ENCODE results near the gene FRRS1.
"Not testable (repeated sequence)": the region's sequence is repeated elsewhere in the genome, so short reads cannot be mapped to it uniquely, and the experiment has no call there.

The FRRS1 gene

DNA sequence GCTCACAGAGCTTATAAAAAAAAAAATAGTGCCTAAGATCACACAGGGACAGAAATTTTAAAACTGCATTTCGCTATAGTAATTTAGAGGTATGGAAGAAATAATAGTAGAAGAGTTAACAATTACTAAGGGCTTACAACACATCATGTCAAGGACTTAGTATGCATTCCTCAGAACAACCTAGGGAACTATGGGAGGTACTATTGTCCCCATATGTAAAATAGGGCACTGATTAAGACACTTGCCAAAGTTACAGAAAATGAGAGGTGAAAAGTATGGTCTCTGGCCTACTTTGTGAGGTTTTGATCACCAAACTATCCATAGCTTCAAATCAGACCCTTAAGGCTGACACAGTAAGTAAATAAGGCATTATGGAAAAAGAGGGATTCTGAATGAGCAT lies 4.7 kb downstream of the FRRS1 start:
- no peak overlapping the region for H3K4me3 ChIP-seq (ENCODE audit: low read depth, low read length)
- TF ChIP-seq, protein P1, sequence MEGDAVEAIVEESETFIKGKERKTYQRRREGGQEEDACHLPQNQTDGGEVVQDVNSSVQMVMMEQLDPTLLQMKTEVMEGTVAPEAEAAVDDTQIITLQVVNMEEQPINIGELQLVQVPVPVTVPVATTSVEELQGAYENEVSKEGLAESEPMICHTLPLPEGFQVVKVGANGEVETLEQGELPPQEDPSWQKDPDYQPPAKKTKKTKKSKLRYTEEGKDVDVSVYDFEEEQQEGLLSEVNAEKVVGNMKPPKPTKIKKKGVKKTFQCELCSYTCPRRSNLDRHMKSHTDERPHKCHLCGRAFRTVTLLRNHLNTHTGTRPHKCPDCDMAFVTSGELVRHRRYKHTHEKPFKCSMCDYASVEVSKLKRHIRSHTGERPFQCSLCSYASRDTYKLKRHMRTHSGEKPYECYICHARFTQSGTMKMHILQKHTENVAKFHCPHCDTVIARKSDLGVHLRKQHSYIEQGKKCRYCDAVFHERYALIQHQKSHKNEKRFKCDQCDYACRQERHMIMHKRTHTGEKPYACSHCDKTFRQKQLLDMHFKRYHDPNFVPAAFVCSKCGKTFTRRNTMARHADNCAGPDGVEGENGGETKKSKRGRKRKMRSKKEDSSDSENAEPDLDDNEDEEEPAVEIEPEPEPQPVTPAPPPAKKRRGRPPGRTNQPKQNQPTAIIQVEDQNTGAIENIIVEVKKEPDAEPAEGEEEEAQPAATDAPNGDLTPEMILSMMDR (IDR thresholded peaks at IDR 0.05; ENCODE audit: low read depth, low read length, missing control alignments): no peak
- in situ Hi-C loops (cut with HindIII; ENCODE audit: low sequenced_read_pairs): no loop called here
- DNase-seq (ENCODE audit: low read depth): no peak

DNA sequence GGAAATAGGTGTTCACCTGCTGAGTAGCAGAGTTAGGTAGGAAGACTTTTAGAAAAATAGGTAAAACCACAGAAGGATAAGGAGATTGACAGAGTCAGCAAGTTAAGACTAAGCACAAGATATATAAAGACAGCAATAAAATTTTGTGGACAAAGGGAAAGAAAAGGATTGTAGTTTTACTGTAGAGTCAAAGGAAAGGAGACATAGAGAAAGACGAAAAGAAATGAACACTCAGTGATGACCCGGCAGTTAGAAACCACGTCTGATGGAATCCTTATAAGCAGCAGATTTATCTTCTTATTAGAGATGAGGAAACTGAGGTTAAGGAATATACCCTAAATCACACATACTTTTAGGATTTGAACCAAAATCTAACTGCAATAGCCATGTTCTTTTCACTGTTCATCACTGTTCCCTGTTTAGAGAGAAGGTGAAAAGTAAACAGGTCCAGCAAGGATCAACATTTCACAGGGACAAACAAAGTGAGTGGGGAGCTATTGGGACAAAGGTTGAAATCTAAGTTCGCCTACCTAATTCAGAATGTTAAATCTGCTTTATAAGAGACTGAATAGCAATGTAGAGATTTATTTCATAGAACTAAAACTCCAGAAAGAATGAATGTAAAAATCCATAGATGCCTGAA lies 6.8 kb downstream of the FRRS1 start:
- TF ChIP-seq, protein P1 (IDR thresholded peaks at IDR 0.05; ENCODE audit: low read depth, low read length, missing control alignments): no peak
- in situ Hi-C loops (cut with HindIII; ENCODE audit: low sequenced_read_pairs): no loop called here
- H3K4me3 ChIP-seq (ENCODE audit: low read depth, low read length): no peak overlapping the region
- no peak for DNase-seq (ENCODE audit: low read depth)

DNA sequence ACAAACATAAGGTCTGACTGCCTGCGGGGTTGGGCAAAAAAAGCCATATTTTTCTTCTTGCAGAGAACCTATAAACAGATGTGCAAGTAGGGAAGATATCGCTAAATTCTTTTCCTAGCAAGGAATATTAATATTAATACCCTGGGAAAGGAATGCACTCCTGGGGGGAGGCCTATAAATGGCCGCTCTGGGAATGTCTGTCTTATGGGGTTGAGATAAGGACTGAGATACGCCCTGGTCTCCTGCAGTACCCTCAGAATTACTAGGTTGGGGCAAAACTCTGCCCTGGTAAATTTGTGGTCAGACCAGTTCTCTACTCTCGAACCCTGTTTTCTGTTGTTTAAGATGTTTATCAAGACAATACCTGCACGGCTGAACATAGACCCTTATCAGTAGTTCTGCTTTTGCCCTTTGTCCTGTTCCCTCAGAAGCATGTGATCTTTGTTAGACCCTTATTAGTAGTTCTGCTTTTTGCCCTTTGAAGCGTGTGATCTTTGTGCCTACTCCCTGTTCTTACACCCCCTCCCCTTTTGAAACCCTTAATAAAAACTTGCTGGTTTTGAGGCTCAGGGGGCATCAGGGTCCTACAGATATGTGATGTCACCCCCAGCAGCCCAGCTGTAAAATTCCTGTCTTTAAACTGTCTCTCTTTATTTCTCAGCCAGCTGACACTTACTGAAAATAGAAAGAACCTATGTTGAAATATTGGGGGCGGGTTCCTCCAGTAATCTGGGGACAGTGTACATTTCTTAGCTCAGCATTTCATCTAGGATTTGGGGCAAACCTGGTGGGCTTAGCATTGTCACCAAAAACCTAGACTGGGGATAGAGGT lies 7.5 kb downstream of the FRRS1 start:
- DNase-seq (ENCODE audit: low read depth); in situ Hi-C loops (cut with HindIII; ENCODE audit: low sequenced_read_pairs); H3K4me3 ChIP-seq (ENCODE audit: low read depth, low read length): not testable (repeated sequence)

DNA sequence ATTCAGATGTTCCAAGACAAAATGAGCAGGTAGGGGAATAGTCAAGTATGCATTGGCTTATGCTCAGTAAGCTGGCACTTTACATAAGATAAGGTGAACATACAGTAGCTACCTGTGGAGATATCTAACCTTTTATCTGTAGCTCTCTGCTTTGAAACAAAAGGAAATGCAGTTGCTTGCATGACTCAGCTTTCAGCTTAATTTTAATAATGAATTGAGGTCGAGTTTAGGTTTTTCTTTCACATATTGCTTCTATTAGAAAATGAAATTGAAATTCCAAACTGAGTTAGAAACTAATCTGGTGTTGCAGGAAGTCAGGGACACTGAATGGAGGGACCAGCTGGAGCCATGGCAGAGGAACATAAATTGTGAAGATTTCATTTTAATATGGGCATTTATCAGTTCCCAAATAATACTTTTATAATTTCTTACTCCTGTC lies 8.3 kb downstream of the FRRS1 start:
- TF ChIP-seq, protein P1 (IDR thresholded peaks at IDR 0.05; ENCODE audit: low read depth, low read length, missing control alignments): no peak
- in situ Hi-C loops (cut with HindIII; ENCODE audit: low sequenced_read_pairs): no loop called here
- DNase-seq (ENCODE audit: low read depth): no peak
- H3K4me3 ChIP-seq (ENCODE audit: low read depth, low read length): no peak overlapping the region

DNA sequence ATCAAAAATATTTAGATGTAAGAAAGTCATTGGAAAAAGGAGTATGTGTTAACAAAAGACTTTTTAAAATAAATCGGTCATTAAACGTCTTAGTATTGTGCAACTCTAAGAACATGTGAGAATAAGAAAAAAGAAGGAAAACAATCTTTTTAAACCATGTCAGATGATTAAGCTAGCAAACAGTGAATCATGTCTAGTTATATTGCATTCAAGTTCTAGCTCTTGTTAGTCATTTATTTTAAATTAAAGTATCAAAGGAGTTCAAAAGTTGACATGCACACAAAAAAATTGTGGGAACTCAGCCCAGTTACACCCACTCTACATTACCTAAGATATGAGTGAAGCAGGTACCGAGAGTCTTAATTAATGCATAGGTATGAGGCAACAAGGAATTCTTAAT lies 9.8 kb downstream of the FRRS1 start:
- TF ChIP-seq, protein P1 (IDR thresholded peaks at IDR 0.05; ENCODE audit: low read depth, low read length, missing control alignments): no peak
- in situ Hi-C loops (cut with HindIII; ENCODE audit: low sequenced_read_pairs): no loop called here
- H3K4me3 ChIP-seq (ENCODE audit: low read depth, low read length): no peak overlapping the region
- no peak for DNase-seq (ENCODE audit: low read depth)

DNA sequence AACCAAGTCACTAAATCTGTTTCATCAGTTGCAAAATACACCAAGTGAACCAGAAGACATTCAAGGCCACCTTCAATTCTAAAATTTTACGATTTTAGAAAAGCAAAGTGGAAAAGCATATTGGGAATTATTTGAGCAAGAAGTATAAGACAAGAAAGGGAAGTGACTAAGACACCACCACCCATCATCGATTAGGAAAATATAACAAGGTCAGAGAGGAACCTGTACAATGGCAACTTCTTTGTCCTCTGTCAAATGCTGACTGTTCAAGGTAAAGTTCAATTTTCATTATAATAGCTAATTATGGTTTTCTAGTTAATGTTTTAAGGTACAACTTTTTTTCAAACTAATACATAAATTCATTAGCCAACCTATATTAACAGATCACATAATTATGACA lies 10.8 kb downstream of the FRRS1 start:
- no peak overlapping the region for H3K4me3 ChIP-seq (ENCODE audit: low read depth, low read length)
- in situ Hi-C loops (cut with HindIII; ENCODE audit: low sequenced_read_pairs): no loop called here
- TF ChIP-seq, protein P1 (IDR thresholded peaks at IDR 0.05; ENCODE audit: low read depth, low read length, missing control alignments): no peak
- no peak for DNase-seq (ENCODE audit: low read depth)

DNA sequence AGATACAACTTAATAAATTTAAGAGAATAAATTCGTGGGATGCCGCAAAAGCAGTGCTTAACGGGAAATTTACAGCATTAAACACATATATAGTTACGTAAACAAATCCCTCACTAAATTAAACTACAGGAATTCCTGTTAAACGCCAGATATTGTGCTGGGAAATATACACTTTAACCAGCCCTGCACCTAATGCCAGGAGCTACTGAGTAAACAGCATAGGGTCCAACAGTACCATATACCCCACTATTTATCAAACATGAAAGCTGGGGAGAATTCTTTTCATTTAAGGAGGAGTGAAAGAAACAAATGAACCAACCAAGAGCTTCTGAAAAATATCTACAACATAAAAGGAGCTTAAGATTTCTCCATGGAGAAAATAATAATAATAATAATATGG lies 11.7 kb downstream of the FRRS1 start:
- in situ Hi-C loops (cut with HindIII; ENCODE audit: low sequenced_read_pairs): no loop called here
- no peak for DNase-seq (ENCODE audit: low read depth)
- no peak overlapping the region for H3K4me3 ChIP-seq (ENCODE audit: low read depth, low read length)
- TF ChIP-seq, protein P1 (IDR thresholded peaks at IDR 0.05; ENCODE audit: low read depth, low read length, missing control alignments): no peak

Measured in astrocyte of the cerebellum (primary cell).